H1 (cell line): ENCODE results near the gene PLCL2. TPM values are rescaled to one million over a fixed set of nuclear protein-coding genes. Genes with fewer than 3 reads are reported as not detected.

ENCODE experiments used
- CTCF ChIA-PET: fragments of 300-600 bp; sonication (Branson Sonifier 250); formaldehyde crosslinking; loops from one replicate; lab custom pipeline; 2021; ENCODE audit not compliant: partially characterized antibody; lab: Charles Lee
- POLR2A ChIA-PET: fragments of 300-600 bp; sonication (Branson Sonifier 250); formaldehyde crosslinking; loops from one replicate; lab custom pipeline; 2021; ENCODE audit warnings: inconsistent platforms; ENCODE audit not compliant: partially characterized antibody; lab: Charles Lee
- DNase-seq, 2 experiments: peaks; one replicate each; pipeline versions ENCODE4 v3.0.0 to v3.0.0-alpha.2; 2010 to 2022; ENCODE audit warnings: low spot score in 2 of 2, low read depth in 1 of 2, mixed read lengths in 1 of 2
- FAIRE-seq: peaks from 2 replicates; lab custom pipeline; 2011; peaks lifted over from hg19 to GRCh38; lab: Jason Lieb, UNC
- H2AFZ ChIP-seq: 2 replicates; pipeline ENCODE4 v1.8.1; 2012; ENCODE audit warnings: low read length, inconsistent platforms
- H2AK5ac ChIP-seq: 2 replicates; pipeline ENCODE4 v1.6.1; 2013; ENCODE audit warnings: low read depth, low read length
- H2BK120ac ChIP-seq: replicated peaks from 2 replicates; pipeline ENCODE3; 2013; ENCODE audit warnings: low read depth, low read length, inconsistent platforms
- H2BK12ac ChIP-seq: 2 replicates; pipeline ENCODE4 v1.6.1; 2013; ENCODE audit warnings: low read depth, low read length
- H2BK15ac ChIP-seq: 2 replicates; pipeline ENCODE4 v1.6.1; 2013; ENCODE audit warnings: low read length
- H2BK20ac ChIP-seq: 2 replicates; pipeline ENCODE4 v1.6.1; 2013; ENCODE audit warnings: low read length
- H2BK5ac ChIP-seq: 2 replicates; pipeline ENCODE4 v1.6.1; 2013; ENCODE audit warnings: low read depth, low read length
- H3K14ac ChIP-seq: 2 replicates; pipeline ENCODE4 v1.6.1; 2013; ENCODE audit warnings: inconsistent platforms; ENCODE audit not compliant: insufficient read length
- H3K18ac ChIP-seq: 2 replicates; pipeline ENCODE4 v1.6.1; 2013; ENCODE audit warnings: low read length; ENCODE audit errors: extremely low read depth
- H3K23ac ChIP-seq: 2 replicates; pipeline ENCODE4 v1.6.1; 2013; ENCODE audit warnings: inconsistent platforms; ENCODE audit not compliant: insufficient read length
- H3K23me2 ChIP-seq: 2 replicates; pipeline ENCODE4 v1.6.1; 2013; ENCODE audit warnings: low read depth, low read length
- H3K27ac ChIP-seq: 2 replicates; pipeline ENCODE4 v1.6.1; 2011; ENCODE audit warnings: low read depth, low read length, inconsistent platforms
- H3K27me3 ChIP-seq, 4 experiments: replicated peaks in 1 of 4; 1 replicate in 1 of 4; 2 replicates in 3 of 4; pipeline versions ENCODE4 v1.6.1 to v1.8.1; 2011 to 2013; ENCODE audit warnings: low read length in 3 of 4, mild to moderate bottlenecking in 3 of 4, inconsistent platforms in 2 of 4, mixed read lengths in 2 of 4, moderate library complexity in 1 of 4; ENCODE audit not compliant: control insufficient read depth in 3 of 4, insufficient read depth in 3 of 4; ENCODE audit errors: extremely low read depth in 1 of 4
- H3K36me3 ChIP-seq, 4 experiments: 2 replicates each; pipeline versions ENCODE4 v1.6.1 to v1.8.1; 2011 to 2013; ENCODE audit warnings: mild to moderate bottlenecking in 4 of 4, low read length in 3 of 4, moderate library complexity in 2 of 4, control low read depth in 1 of 4, inconsistent platforms in 1 of 4; ENCODE audit not compliant: insufficient read depth in 4 of 4, control insufficient read depth in 2 of 4
- H3K4ac ChIP-seq: replicated peaks from 2 replicates; pipeline ENCODE3; 2013; ENCODE audit warnings: low read length, low read depth, mixed read lengths, inconsistent platforms; ENCODE audit not compliant: insufficient read length
- H3K4me1 ChIP-seq, 4 experiments: replicated peaks in 1 of 4; 1 replicate in 1 of 4; 2 replicates in 3 of 4; pipeline versions ENCODE4 v1.6.1 to v1.8.1; 2011 to 2013; ENCODE audit warnings: low read length in 3 of 4, inconsistent platforms in 2 of 4, mixed read lengths in 1 of 4; ENCODE audit not compliant: insufficient read depth in 4 of 4, control insufficient read depth in 3 of 4
- H3K4me2 ChIP-seq, 2 experiments: 2 replicates each; pipeline versions ENCODE4 v1.6.1 to v1.8.1; 2011 to 2013; ENCODE audit warnings: low read depth in 2 of 2, low read length in 2 of 2, control low read depth in 1 of 2, inconsistent platforms in 1 of 2, mild to moderate bottlenecking in 1 of 2; ENCODE audit not compliant: insufficient read depth in 1 of 2
- H3K4me3 ChIP-seq, 4 experiments: fragments of 200-600, 300-600 bp in 1 of 4; sonication (generic), shearing (Covaris generic), sonication (Bioruptor Twin) in 1 of 4; 2 replicates each; pipeline versions ENCODE4 v1.5.1 to v1.8.1; 2011 to 2016; ENCODE audit warnings: low read length in 4 of 4, low read depth in 3 of 4, control low read depth in 2 of 4, inconsistent platforms in 2 of 4, mild to moderate bottlenecking in 2 of 4, mixed read lengths in 1 of 4, moderate library complexity in 1 of 4; ENCODE audit not compliant: insufficient read depth in 2 of 4; ENCODE audit errors: extremely low read depth in 1 of 4
- H3K56ac ChIP-seq: replicated peaks from 2 replicates; pipeline ENCODE3; 2013; ENCODE audit warnings: low read depth, mild to moderate bottlenecking, mixed read lengths, low read length, inconsistent platforms; ENCODE audit not compliant: insufficient read length
- H3K79me1 ChIP-seq: 2 replicates; pipeline ENCODE4 v1.6.1; 2013; ENCODE audit warnings: low read depth, low read length, control low read depth
- H3K79me2 ChIP-seq, 2 experiments: 2 replicates each; pipeline versions ENCODE4 v1.6.1 to v1.8.1; 2012 to 2013; ENCODE audit warnings: low read length in 2 of 2, mild to moderate bottlenecking in 2 of 2, inconsistent platforms in 1 of 2; ENCODE audit not compliant: insufficient read depth in 2 of 2, control insufficient read depth in 1 of 2
- H3K9ac ChIP-seq, 4 experiments: replicated peaks in 1 of 4; 1 replicate in 1 of 4; 2 replicates in 3 of 4; pipeline versions ENCODE4 v1.6.1 to v1.8.1; 2011 to 2013; ENCODE audit warnings: low read depth in 3 of 4, low read length in 3 of 4, control low read depth in 2 of 4, mild to moderate bottlenecking in 2 of 4, moderate library complexity in 2 of 4, inconsistent platforms in 1 of 4; ENCODE audit errors: extremely low read depth in 1 of 4
- H3K9me3 ChIP-seq, 2 experiments: 2 replicates each; pipeline versions ENCODE4 v1.6.1 to v1.8.1; 2012 to 2013; ENCODE audit warnings: mild to moderate bottlenecking in 2 of 2, moderate library complexity in 2 of 2, control low read depth in 1 of 2, inconsistent platforms in 1 of 2, low read depth in 1 of 2, low read length in 1 of 2, mixed read lengths in 1 of 2; ENCODE audit not compliant: insufficient read depth in 2 of 2
- H4K20me1 ChIP-seq, 2 experiments: replicated peaks in 1 of 2; 2 replicates each; pipeline versions ENCODE3 to v1.8.1; 2011 to 2013; ENCODE audit warnings: inconsistent platforms in 2 of 2, low read length in 2 of 2, mild to moderate bottlenecking in 1 of 2; ENCODE audit not compliant: insufficient read depth in 2 of 2, control insufficient read depth in 1 of 2
- H4K5ac ChIP-seq: 2 replicates; pipeline ENCODE4 v1.6.1; 2013; ENCODE audit warnings: low read length, low read depth, mixed read lengths, inconsistent platforms; ENCODE audit not compliant: insufficient read length
- H4K8ac ChIP-seq: 2 replicates; pipeline ENCODE4 v1.8.0; 2013; ENCODE audit warnings: mild to moderate bottlenecking, moderate library complexity, low read length, inconsistent platforms; ENCODE audit not compliant: insufficient read depth; ENCODE audit errors: extremely low read depth
- H4K91ac ChIP-seq: replicated peaks from 2 replicates; pipeline ENCODE3; 2013; ENCODE audit warnings: low read length, mixed read lengths, inconsistent platforms; ENCODE audit not compliant: insufficient read length
- KDM4A ChIP-seq: IDR thresholded peaks from one replicate; pipeline ENCODE4 v1.7.1; 2012; ENCODE audit warnings: low read depth, mild to moderate bottlenecking, moderate library complexity, low read length, inconsistent platforms; ENCODE audit not compliant: severe bottlenecking
- SP1 ChIP-seq: IDR thresholded peaks from 2 replicates; pipeline ENCODE4 v1.6.1; 2011; ENCODE audit warnings: low read depth, low read length
- WGBS, 2 experiments: shearing (Covaris generic) in 1 of 2; methylation state at CpG; one replicate each; pipeline versions ENCODE4 v1.1.6 to v1.1.7; 2013 to 2015; ENCODE audit warnings: low lambda C conversion rate in 2 of 2, mixed read lengths in 2 of 2, inconsistent platforms in 1 of 2, low coverage in 1 of 2, missing lambda C conversion rate in 1 of 2; ENCODE audit not compliant: insufficient replicate concordance in 2 of 2, insufficient coverage in 1 of 2, insufficient read length in 1 of 2; ENCODE audit errors: extremely low coverage in 1 of 2, missing lambda C conversion rate in 1 of 2; 5-methylcytosine and 5-hydroxymethylcytosine counted together
- polyA plus RNA-seq, 7 experiments: library from polyadenylated mRNA; depleted of rRNA in 3 of 7; stranded (reverse) in 5 of 7; unstranded in 2 of 7; fragments of >200 nt in 5 of 7; fragments of 200-250 nt in 2 of 7; gene quantifications; 1 replicate in 5 of 7; 2 replicates in 1 of 7; 4 replicates in 1 of 7; pipeline versions ENCODE4 v1.2.1 to v1.2.3, GENCODE V29; 2011 to 2013; ENCODE audit warnings: missing spikeins in 2 of 7, mixed read lengths in 2 of 7
- total RNA-seq: library from RNA; stranded (reverse); fragmentation: NEBNext Ultra II Directional; extraction: Animal tissue kit (Norgen Biotek cat#: 25700); gene quantifications from 2 replicates; pipeline ENCODE4 v1.2.1, GENCODE V29; 2021

PLCL2 gene
- total and polyA plus RNA-seq, 2 of the 8 experiments (the other 6 are each of a cell fraction or from before 2014, with no cell fraction given): 3.5 to 6.8 TPM

GRCh38 chr3:16836505-16837237, 48.1 kb upstream of the PLCL2 start:
- no peaks in the 10 kb centered on the region for H3K79me2 ChIP-seq
- H2AK5ac ChIP-seq: no peak overlapping the region
- H3K27me3 ChIP-seq: no peaks in the 10 kb centered on the region
- H4K91ac ChIP-seq: no peak overlapping the region
- H3K36me3 ChIP-seq: no peaks in the 10 kb centered on the region
- ChIA-PET POLR2A (no interaction called here), CTCF (interaction anchor here (0.9 to 2.5 kb wide), 8 partner anchors 9 to 148 kb away, joined by 3 to 7 read pairs (median 4); no protein-coding TSS in a partner anchor)
- H3K4me1 ChIP-seq: peaks cover 0 to 2% (median under 1%) of the 10 kb centered on the region in 4 experiments; a peak in 2 of 7 replicates
- no peak for TF ChIP-seq SP1
- TF ChIP-seq KDM4A: no peak
- H3K56ac ChIP-seq: no peak overlapping the region
- H2BK15ac ChIP-seq: no peak overlapping the region
- FAIRE-seq (no peak), DNase-seq (no peak)
- no peak overlapping the region for H3K4me3 ChIP-seq
- H3K23ac ChIP-seq: no peak overlapping the region
- H3K27ac ChIP-seq: no peak overlapping the region
- 83 to 100% methylated on average over 1 to 4 of the region's 4 CpGs for WGBS, 2 experiments
- H4K20me1 ChIP-seq: no peaks in the 10 kb centered on the region
- H3K9ac ChIP-seq: no peak overlapping the region
- no peaks in the 10 kb centered on the region for H3K9me3 ChIP-seq
- H2BK12ac ChIP-seq: no peak overlapping the region
- H4K5ac ChIP-seq: no peak overlapping the region
- no peak overlapping the region for H2BK120ac ChIP-seq
- no peak overlapping the region for H3K14ac ChIP-seq
- H4K8ac ChIP-seq: no peak overlapping the region
- no peak overlapping the region; the same call in 1 of the 2 replicates for H3K18ac ChIP-seq
- H2BK5ac ChIP-seq: no peak overlapping the region
- H3K4me2 ChIP-seq: no peak overlapping the region
- no peak overlapping the region for H2AFZ ChIP-seq
- H3K23me2 ChIP-seq: no peaks in the 10 kb centered on the region
- H3K4ac ChIP-seq: no peak overlapping the region
- H3K79me1 ChIP-seq: no peaks in the 10 kb centered on the region
- no peak overlapping the region for H2BK20ac ChIP-seq
